NCI-H1048 (cell line): Measurements from ENCODE around the gene BRSK1.

ENCODE experiments used
- DNase-seq: peaks from one replicate; lab custom pipeline; 2025; lab: John Stamatoyannopoulos, UW

The BRSK1 gene

GRCh38 chr19:55283548-55284377, at the start of gene BRSK1:
TSS of gene BRSK1 (plus strand) at chr19:55283997. CDS start at chr19:55284443, 446 bp downstream.
- DNase-seq = peak; percentile 13

GRCh38 chr19:55238030-55238429, 45.8 kb upstream of the BRSK1 start:
- DNase-seq = no peak

DNA sequence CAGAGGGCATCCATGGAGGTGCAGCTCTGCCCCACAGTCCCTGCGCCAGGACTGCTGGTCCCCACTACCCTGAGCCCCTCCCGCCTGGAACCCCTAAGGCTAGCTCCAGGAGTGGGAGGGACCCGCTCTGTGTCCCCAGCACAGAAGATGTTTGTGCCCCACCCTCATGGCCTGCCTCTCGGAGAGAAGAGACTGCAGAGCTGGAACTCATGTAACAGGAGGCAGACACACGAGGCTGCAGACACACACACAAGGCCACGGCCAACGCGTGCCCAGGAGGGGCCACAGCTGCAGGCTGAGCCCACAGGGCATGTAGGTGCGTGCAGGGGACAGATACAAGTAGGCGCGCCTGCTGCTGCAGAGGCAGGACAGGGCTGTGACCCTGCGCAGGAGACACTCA, 44.8 kb upstream of the BRSK1 start:
- DNase-seq = no peak

DNA sequence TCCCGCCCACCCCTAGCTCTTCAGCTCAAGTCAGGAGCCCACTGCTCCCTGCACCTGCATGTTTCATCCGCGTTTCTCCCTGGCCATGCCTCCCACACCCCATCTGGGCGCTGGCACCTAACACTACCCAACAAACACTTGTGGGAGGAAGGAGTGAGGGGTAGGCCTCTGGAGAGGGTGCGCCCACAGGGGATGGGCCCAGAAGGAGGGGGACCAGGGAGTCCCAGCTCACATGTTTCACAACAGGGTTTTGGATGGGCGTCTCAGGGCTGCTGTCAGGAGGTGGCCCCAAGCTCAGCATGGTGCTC, 43.1 kb upstream of the BRSK1 start:
- no peak for DNase-seq

- no peak for DNase-seq
Measured at GRCh38 chr19:55241143-55241934, 42.5 kb upstream of the BRSK1 start.

DNA sequence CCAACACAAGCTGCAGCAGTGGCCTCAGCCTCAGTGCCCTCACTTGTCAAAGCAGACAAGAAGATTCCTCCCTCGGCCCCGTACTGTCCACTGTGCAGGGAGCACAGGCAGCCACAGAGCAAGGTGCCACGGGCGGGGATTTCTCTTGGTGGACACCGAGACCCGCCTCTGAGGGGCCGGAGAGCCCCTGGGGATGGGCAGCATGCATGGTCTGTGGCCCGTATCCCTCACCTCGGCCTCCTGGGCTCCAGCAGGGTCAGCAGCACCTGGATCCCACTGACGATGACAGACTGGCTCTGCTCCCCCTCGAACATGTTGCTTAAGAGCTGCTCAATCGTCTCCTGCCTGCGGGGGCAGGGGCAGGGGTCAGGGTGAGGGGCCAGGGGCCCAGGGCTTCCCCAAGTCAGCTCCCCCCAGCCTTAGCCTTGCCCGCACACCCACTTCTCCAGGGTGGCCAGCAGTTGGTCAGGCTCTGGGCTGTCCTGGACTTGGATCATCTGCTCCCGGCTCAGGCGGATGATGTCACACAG, 41.8 kb upstream of the BRSK1 start:
- DNase-seq = no peak

DNA sequence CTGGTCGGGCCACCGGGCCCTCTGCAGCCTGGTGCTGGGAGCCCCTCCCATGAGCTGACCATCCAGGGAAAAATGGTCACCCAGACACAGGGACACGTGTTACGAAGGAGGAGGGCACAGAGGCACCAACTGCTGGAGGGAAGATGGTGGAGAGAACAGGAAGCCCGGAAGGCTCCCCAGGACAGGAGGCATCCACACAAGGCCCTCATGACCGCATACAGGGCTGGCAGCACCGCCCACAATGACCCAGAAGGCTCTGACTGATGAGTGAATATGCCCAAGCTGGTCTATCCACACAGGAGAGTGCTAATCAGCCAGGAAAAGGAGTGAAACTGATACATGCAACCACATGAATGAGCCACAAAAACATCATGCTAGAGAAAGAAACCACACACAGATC, 41.3 kb upstream of the BRSK1 start:
- DNase-seq = no peak

- no peak for DNase-seq
Measured at GRCh38 chr19:55244004-55244680, 39.7 kb upstream of the BRSK1 start.

DNA sequence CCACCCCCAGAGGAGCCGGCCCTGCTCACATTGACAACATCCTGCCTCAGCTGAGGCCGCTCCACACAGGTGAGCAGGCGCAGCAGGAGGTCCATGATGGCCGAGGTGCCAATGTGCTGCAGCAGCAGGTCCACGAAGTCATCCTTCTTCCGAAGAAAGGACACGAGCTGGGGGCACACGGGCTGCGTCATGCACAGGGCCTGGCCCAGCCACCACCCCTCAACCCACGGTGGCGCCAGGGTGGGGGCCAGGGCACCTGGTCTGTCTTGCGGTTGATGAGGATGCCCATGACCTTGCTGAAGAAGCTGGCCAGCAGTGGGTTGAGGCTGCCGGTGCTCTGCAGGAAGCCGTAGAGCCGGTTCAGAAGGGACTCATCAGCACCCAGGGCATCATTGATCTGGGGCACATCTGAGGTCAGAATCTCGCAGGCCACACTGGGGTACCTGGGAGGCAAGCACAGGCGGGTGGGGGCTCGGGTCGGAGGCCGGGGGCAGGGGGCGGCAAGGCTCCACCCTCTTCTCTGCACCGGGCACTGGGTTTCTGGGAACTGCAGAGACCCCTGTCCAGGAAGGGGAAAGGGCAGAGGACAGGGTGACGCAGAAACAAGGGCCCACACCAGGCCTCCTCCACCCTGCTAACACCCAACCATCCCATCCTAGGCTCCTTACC, 38.4 kb upstream of the BRSK1 start:
- DNase-seq = no peak

DNA sequence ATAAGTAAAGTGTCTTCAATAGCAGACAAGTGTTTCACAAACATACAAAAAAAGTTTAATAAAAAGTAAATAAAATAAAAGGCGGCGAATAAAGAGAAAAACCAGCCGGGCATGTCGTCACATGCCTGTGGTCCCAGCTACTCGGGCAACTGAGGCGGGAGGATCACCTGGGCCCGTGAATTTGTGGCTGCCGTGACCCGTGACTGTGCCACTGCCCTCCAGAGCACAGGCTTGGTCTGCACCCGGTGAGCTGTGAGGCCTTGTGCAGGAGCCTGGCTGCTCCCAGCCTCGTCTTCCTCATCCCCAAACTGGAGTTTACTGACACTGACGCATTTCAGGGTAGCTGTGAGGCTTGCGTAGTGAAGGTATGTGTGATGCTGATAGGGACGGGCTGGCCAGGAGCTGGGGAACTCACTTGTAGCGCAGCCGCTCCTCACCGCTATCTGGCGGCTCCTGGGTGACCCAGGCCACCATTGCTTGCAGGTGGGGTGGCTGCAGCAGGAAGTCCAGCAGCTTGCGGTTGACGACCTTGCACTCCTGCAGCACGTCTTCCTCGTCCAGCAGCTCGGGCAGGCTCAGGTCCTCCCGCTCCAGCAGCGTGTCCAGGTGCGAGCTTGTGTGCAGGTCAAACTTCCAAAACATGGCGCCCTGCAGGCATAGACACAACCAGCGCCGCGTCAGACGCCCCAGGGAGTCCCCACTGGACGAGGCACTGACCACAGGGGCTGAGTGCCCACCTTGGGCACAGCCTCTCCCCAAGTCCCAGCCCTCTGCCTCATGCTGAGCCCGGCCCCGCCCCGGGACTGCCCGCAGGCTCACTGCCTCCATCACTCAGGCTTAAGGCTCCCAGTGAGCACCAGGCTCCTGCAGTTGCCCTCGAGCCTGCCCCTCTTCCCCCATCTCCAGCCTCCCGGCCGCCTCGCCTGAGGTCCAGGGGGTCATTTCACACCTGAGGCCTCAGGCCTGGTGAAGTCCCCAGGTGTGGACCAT, 37.0 kb upstream of the BRSK1 start:
- no peak for DNase-seq

DNA sequence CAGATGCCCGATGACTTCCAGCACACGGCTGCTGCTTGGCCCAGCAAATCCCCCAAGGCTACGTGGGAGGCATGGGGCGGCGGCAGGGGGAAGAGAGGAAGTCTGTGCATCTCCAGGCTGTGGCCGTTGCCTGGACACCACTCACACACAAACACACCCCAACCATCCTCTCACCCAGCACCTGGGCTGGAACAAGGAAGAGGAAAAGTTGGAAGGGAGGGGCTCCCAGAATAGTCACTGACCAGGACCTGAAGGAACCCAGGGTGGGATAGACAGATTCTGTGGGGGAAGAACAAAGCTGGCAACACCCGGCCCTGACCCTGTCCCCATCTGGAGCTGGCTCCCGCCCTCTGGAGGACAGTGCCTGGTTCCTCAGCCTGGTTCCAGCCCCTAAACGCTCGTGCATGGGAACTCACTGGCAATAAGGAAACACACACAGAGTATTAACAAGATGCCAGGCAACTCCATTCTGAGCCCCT, 36.1 kb upstream of the BRSK1 start:
- DNase-seq = no peak

DNA sequence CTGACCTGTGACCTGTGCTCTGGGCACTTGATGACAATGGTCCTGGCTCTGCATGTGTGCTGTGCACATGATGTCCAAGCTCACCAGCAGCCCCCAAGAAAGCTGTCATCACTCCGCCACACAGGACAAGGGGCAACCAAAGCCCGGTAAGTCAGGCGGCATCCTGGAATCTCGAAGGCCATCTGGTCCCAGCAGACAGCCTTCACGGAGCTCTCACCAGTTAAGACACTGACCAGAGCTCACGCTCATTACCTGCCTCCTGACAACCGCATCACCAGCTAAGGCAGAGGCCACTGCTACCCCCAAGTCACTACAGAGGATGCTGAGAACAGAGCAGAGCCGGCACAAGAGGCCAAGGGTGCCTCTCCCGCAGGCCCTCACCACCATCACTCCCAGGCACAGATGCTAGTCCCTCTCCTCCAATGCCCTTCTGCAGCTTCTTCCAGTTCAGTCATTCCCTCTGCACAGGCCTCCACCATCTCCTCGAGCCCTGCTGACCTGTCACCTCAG, 35.6 kb upstream of the BRSK1 start:
- no peak for DNase-seq

- no peak for DNase-seq
Measured at GRCh38 chr19:55248704-55249103, 35.1 kb upstream of the BRSK1 start.

- no peak for DNase-seq
Measured at GRCh38 chr19:55249841-55250240, 34.0 kb upstream of the BRSK1 start.

DNA sequence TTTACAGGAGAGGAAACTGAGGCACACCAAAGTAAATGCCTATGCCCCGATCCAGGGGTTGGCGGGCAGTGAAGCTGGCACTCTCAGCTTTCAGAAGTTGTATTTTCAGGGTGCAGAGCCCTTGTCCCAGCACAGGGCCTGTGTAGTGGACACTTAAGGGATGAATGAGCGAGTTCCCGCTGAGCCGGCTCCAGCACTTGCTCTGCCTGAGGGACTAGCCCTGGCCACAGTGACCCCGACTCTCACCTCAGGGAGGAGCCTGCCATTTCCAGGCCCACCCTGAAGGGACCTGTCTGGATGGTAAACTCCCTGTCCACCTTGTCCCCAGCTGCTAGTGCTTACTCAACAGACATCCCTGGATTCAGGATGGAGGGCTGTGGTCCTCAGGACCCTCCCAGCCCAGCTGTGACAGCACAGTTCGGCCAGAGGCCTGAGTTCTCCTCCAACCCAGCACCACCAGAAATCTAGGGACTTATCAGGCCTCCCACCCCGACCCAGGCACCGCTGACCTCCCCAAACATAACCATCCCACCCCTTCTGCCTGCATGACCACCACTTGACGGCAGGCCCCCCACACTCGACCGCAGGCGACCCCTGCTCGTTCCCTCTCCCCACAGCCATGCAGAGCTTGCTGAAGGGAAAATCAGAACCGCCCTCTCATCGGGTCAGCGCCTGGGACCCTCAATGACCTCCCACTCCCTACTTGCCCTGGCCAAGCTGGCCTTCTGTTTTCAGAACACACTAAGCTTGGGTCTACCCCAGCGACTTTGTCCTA, 33.3 kb upstream of the BRSK1 start:
- DNase-seq = no peak

- DNase-seq = no peak
Measured at GRCh38 chr19:55251341-55252081, 32.3 kb upstream of the BRSK1 start.

DNA sequence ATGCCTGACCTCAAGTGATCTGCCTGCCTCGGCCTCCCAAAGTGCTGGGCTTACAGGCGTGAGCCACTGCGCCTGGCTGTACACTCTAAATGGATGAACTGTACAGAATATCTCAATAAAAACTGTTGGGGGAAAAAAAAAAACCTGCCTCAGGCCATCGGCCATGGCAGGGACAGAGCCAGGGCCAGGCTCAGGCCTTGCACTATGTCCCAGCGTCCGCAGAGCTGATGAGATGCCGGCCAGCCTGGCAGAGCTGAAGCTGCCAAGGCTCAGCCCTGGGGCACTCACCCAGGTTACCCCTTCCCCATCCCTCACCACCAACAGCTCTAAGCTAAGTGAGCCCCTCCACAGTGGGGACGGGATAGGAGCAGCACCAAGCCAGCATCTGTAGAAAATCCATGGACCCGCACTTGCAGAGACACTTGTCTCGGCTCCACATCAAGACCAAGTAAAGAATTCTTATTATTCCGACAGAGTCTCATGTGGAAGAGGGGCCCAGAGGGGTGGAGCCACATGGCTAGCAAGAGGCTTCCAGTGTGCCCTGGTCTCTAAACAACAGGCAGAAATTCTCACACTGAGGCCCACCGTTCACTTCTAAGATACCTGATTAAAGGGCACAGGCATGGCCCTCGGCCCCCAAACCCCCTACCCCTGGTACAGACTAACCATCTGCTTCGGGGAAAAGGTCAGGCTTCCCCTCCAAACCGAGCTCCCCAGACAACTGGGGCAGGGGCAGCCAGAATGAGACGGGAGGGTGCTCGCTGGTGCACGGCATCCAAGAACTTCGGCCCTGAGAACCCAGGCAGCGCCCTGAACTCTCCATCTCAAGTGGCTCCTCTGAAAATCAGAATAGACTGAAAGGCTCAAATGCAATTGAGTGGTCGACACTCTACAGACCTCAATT, 30.8 kb upstream of the BRSK1 start:
- no peak for DNase-seq
